ENCODE results near the gene SND1.

SND1 gene

GRCh38 chr7:128081351-128081750, 429.4 kb downstream of the SND1 start:
- Histone ChIP-seq H3K27me3 (ENCODE audit: insufficient read depth, low read depth, severe bottlenecking) (no peaks in the 10 kb centered on the region), H3K27ac (no peak overlapping the region), H3K9me3 (ENCODE audit: severe bottlenecking) (no peaks in the 10 kb centered on the region), H3K4me3 (ENCODE audit: low read depth, low read length) (no peak overlapping the region), H3K36me3 (peaks cover 35% of the 10 kb centered on the region)
- TF ChIP-seq CTCF (IDR thresholded peaks at IDR 0.05; ENCODE audit: low read depth, low read length): no peak
- DNase-seq: no peak

- TF ChIP-seq CTCF (IDR thresholded peaks at IDR 0.05; ENCODE audit: low read depth, low read length): no peak
- Histone ChIP-seq H3K27ac (no peak overlapping the region; the same call in 1 of the 2 replicates), H3K27me3 (ENCODE audit: insufficient read depth, low read depth, severe bottlenecking) (no peaks in the 10 kb centered on the region), H3K4me3 (ENCODE audit: low read depth, low read length) (no peak overlapping the region), H3K36me3 (peaks cover 38% of the 10 kb centered on the region), H3K9me3 (ENCODE audit: severe bottlenecking) (no peaks in the 10 kb centered on the region)
- no peak for DNase-seq
These were observed 429.8 kb downstream of the SND1 start for GRCh38 chr7:128081808-128082207.

- H3K27ac ChIP-seq: no peak overlapping the region
- H3K36me3 ChIP-seq: peaks cover 40% of the 10 kb centered on the region
These were observed 430.4 kb downstream of the SND1 start for GRCh38 chr7:128082431-128082830.

GRCh38 chr7:128084896-128085608, 433.1 kb downstream of the SND1 start:
- no peaks in the 10 kb centered on the region for H3K9me3 ChIP-seq (ENCODE audit: severe bottlenecking)
- no peak for TF ChIP-seq CTCF (IDR thresholded peaks at IDR 0.05; ENCODE audit: low read depth, low read length)
- H3K4me3 ChIP-seq (ENCODE audit: low read depth, low read length): no peak overlapping the region
- peak; percentile 85 for DNase-seq
- no peaks in the 10 kb centered on the region for H3K27me3 ChIP-seq (ENCODE audit: insufficient read depth, low read depth, severe bottlenecking)
- H3K36me3 ChIP-seq: peaks cover 36% of the 10 kb centered on the region
- peak overlapping the region; percentile 70 for H3K27ac ChIP-seq

More at GRCh38 chr7:128082431-128082830, 430.4 kb downstream of the SND1 start:
- H3K9me3 ChIP-seq (ENCODE audit: severe bottlenecking): no peaks in the 10 kb centered on the region
- no peak for TF ChIP-seq CTCF (IDR thresholded peaks at IDR 0.05; ENCODE audit: low read depth, low read length)
- peak; percentile 54 for DNase-seq
- H3K4me3 ChIP-seq (ENCODE audit: low read depth, low read length): no peak overlapping the region
- H3K27me3 ChIP-seq (ENCODE audit: insufficient read depth, low read depth, severe bottlenecking): no peaks in the 10 kb centered on the region

GRCh38 chr7:128090492-128090891, 438.5 kb downstream of the SND1 start:
- H3K4me3 ChIP-seq (ENCODE audit: low read depth, low read length): no peak overlapping the region
- no peak overlapping the region for H3K27ac ChIP-seq
- no peak for TF ChIP-seq CTCF (IDR thresholded peaks at IDR 0.05; ENCODE audit: low read depth, low read length)
- H3K9me3 ChIP-seq (ENCODE audit: severe bottlenecking): no peaks in the 10 kb centered on the region
- no peak for DNase-seq
- peaks cover 44% of the 10 kb centered on the region for H3K36me3 ChIP-seq
- no peaks in the 10 kb centered on the region for H3K27me3 ChIP-seq (ENCODE audit: insufficient read depth, low read depth, severe bottlenecking)

- H3K36me3 ChIP-seq: peaks cover 38% of the 10 kb centered on the region
These were observed 439.1 kb downstream of the SND1 start for GRCh38 chr7:128091106-128091505.

More at GRCh38 chr7:128091106-128091505, 439.1 kb downstream of the SND1 start:
- no peak for TF ChIP-seq CTCF (IDR thresholded peaks at IDR 0.05; ENCODE audit: low read depth, low read length)
- Histone ChIP-seq H3K27me3 (ENCODE audit: insufficient read depth, low read depth, severe bottlenecking) (no peaks in the 10 kb centered on the region), H3K4me3 (ENCODE audit: low read depth, low read length) (no peak overlapping the region), H3K27ac (no peak overlapping the region), H3K9me3 (ENCODE audit: severe bottlenecking) (no peaks in the 10 kb centered on the region)
- DNase-seq: no peak
